Naive B cell (primary cell): ENCODE results near the gene MEI4. TPM values are rescaled to one million over a fixed set of nuclear protein-coding genes. Genes with fewer than 3 reads are reported as not detected.

Source experiments
- ATAC-seq, 2 donors: fragments of 150-1000 bp; cut with Tn5 transposase; 2 replicates each; pipeline ENCODE4 v1.10.0; 2021; ENCODE audit warnings: low read depth in 2 of 2, mild to moderate bottlenecking in 2 of 2, moderate library complexity in 2 of 2
- DNase-seq: peaks from one replicate; pipeline ENCODE4 v3.0.0; 2022
- H3K27ac Mint-ChIP-seq, 6 donors: one replicate each; pipeline ENCODE4 v1.8.0; 2020 to 2022; ENCODE audit warnings: mild to moderate bottlenecking in 6 of 6, mixed read lengths in 6 of 6, moderate library complexity in 5 of 6, inconsistent platforms in 2 of 6
- H3K27me3 Mint-ChIP-seq, 3 donors: one replicate each; pipeline ENCODE4 v1.8.0; 2021 to 2022; ENCODE audit warnings: mixed read lengths in 3 of 3, mild to moderate bottlenecking in 1 of 3
- H3K36me3 Mint-ChIP-seq, 2 donors: one replicate each; pipeline ENCODE4 v1.8.0; 2020 to 2022; ENCODE audit warnings: mixed read lengths in 2 of 2, inconsistent platforms in 1 of 2, mild to moderate bottlenecking in 1 of 2
- H3K4me1 Mint-ChIP-seq, 3 donors: one replicate each; pipeline ENCODE4 v1.8.0; 2020 to 2022; ENCODE audit warnings: mixed read lengths in 3 of 3, inconsistent platforms in 1 of 3, mild to moderate bottlenecking in 1 of 3, moderate library complexity in 1 of 3
- H3K4me3 Mint-ChIP-seq, 8 donors: one replicate each; pipeline ENCODE4 v1.8.0; 2020 to 2022; ENCODE audit warnings: mild to moderate bottlenecking in 8 of 8, mixed read lengths in 8 of 8, moderate library complexity in 8 of 8, inconsistent platforms in 2 of 8
- H3K9me3 Mint-ChIP-seq, 7 donors: one replicate each; pipeline ENCODE4 v1.8.0; 2020 to 2022; ENCODE audit warnings: mixed read lengths in 7 of 7, mild to moderate bottlenecking in 5 of 7, inconsistent platforms in 2 of 7, moderate library complexity in 1 of 7
- polyA plus RNA-seq, 6 donors: library from polyadenylated mRNA; unstranded; fragments of 300-500 nt; fragmentation: Illumina TruSeq; gene quantifications; one replicate each; pipeline ENCODE4 v1.2.3, GENCODE V29; 2021; ENCODE audit warnings: low read depth in 6 of 6

MEI4 gene
- polyA plus RNA-seq, 6 donors from 2014 or later: 0.14 TPM; not detected in 5

- no peak overlapping the region for H3K4me3 Mint-ChIP-seq
- DNase-seq (no peak), ATAC-seq (no peak)
- H3K9me3 Mint-ChIP-seq: peaks cover 0 to 2% (median 0%) of the 10 kb centered on the region in 7 donors
- H3K4me1 Mint-ChIP-seq: no peaks in the 10 kb centered on the region
- H3K36me3 Mint-ChIP-seq: no peaks in the 10 kb centered on the region
- H3K27me3 Mint-ChIP-seq: no peaks in the 10 kb centered on the region
- no peak overlapping the region for H3K27ac Mint-ChIP-seq
Measured at GRCh38 chr6:77844822-77845221, 192.0 kb downstream of the MEI4 start.

- Mint-ChIP-seq H3K27ac (no peak overlapping the region), H3K4me1 (no peaks in the 10 kb centered on the region), H3K9me3 (peaks cover 0 to 4% (median 0%) of the 10 kb centered on the region in 7 donors), H3K4me3 (no peak overlapping the region), H3K27me3 (no peaks in the 10 kb centered on the region), H3K36me3 (no peaks in the 10 kb centered on the region)
- DNase-seq (no peak), ATAC-seq (no peak)
Measured at GRCh38 chr6:77853401-77853800, 200.6 kb downstream of the MEI4 start.

GRCh38 chr6:77856391-77856790 is 203.6 kb downstream of the MEI4 start:
- Mint-ChIP-seq H3K27ac (no peak overlapping the region), H3K27me3 (no peaks in the 10 kb centered on the region), H3K9me3 (peaks cover 0 to 5% (median 2%) of the 10 kb centered on the region in 7 donors), H3K36me3 (no peaks in the 10 kb centered on the region), H3K4me3 (no peak overlapping the region), H3K4me1 (no peaks in the 10 kb centered on the region)
- ATAC-seq: no peak
- no peak for DNase-seq

GRCh38 chr6:77857421-77857820 is 204.6 kb downstream of the MEI4 start:
- ATAC-seq (no peak), DNase-seq (no peak)
- Mint-ChIP-seq H3K9me3 (peaks cover 0 to 8% (median 5%) of the 10 kb centered on the region in 7 donors), H3K4me3 (no peak overlapping the region), H3K27me3 (no peaks in the 10 kb centered on the region), H3K27ac (no peak overlapping the region), H3K36me3 (no peaks in the 10 kb centered on the region), H3K4me1 (no peaks in the 10 kb centered on the region)

GRCh38 chr6:77876300-77876699 is 223.5 kb downstream of the MEI4 start:
- Mint-ChIP-seq H3K9me3 (peaks cover 0 to 8% (median 4%) of the 10 kb centered on the region in 7 donors), H3K36me3 (no peaks in the 10 kb centered on the region), H3K27ac (no peak overlapping the region), H3K4me1 (no peaks in the 10 kb centered on the region), H3K4me3 (no peak overlapping the region), H3K27me3 (no peaks in the 10 kb centered on the region)
- ATAC-seq (no peak), DNase-seq (no peak)

GRCh38 chr6:77879527-77879926 is 226.7 kb downstream of the MEI4 start:
- Mint-ChIP-seq H3K27me3 (no peaks in the 10 kb centered on the region), H3K9me3 (peaks cover 0 to 9% (median 4%) of the 10 kb centered on the region in 7 donors)
- no peak for DNase-seq

GRCh38 chr6:77880501-77880900 is 227.7 kb downstream of the MEI4 start:
- peaks cover 0 to 8% (median 3%) of the 10 kb centered on the region in 7 donors for H3K9me3 Mint-ChIP-seq
- no peaks in the 10 kb centered on the region for H3K4me1 Mint-ChIP-seq
- DNase-seq (no peak), ATAC-seq (no peak)
- no peaks in the 10 kb centered on the region for H3K36me3 Mint-ChIP-seq
- no peaks in the 10 kb centered on the region for H3K27me3 Mint-ChIP-seq
- H3K4me3 Mint-ChIP-seq: no peak overlapping the region
- H3K27ac Mint-ChIP-seq: no peak overlapping the region

More at GRCh38 chr6:77879527-77879926, 226.7 kb downstream of the MEI4 start:
- no peak overlapping the region for H3K4me3 Mint-ChIP-seq
- H3K27ac Mint-ChIP-seq: no peak overlapping the region
- no peak for ATAC-seq
- H3K4me1 Mint-ChIP-seq: no peaks in the 10 kb centered on the region
- H3K36me3 Mint-ChIP-seq: no peaks in the 10 kb centered on the region

- Mint-ChIP-seq H3K36me3 (peaks cover 0 to 5% of the 10 kb centered on the region in 2 donors), H3K27ac (no peak overlapping the region), H3K27me3 (no peaks in the 10 kb centered on the region), H3K4me1 (no peaks in the 10 kb centered on the region), H3K9me3 (peaks cover 2 to 10% (median 6%) of the 10 kb centered on the region in 7 donors), H3K4me3 (no peak overlapping the region)
- DNase-seq (no peak), ATAC-seq (no peak)
Measured at GRCh38 chr6:77883851-77884250, 231.0 kb downstream of the MEI4 start.

- ATAC-seq (no peak), DNase-seq (no peak)
- H3K4me3 Mint-ChIP-seq: no peak overlapping the region
- no peak overlapping the region for H3K27ac Mint-ChIP-seq
- H3K27me3 Mint-ChIP-seq: no peaks in the 10 kb centered on the region
- H3K4me1 Mint-ChIP-seq: no peaks in the 10 kb centered on the region
- peaks cover 0 to 12% of the 10 kb centered on the region in 2 donors for H3K36me3 Mint-ChIP-seq
- H3K9me3 Mint-ChIP-seq: peaks cover 5 to 28% (median 20%) of the 10 kb centered on the region in 7 donors
Measured at GRCh38 chr6:77893391-77893790, 240.6 kb downstream of the MEI4 start.

GRCh38 chr6:77906070-77906469 is 253.2 kb downstream of the MEI4 start:
- no peak for DNase-seq
- H3K4me3 Mint-ChIP-seq: no peak overlapping the region
- ATAC-seq: no peak
- no peaks in the 10 kb centered on the region for H3K36me3 Mint-ChIP-seq
- H3K27ac Mint-ChIP-seq: no peak overlapping the region
- peaks cover 0 to 31% (median 13%) of the 10 kb centered on the region in 7 donors for H3K9me3 Mint-ChIP-seq
- H3K4me1 Mint-ChIP-seq: no peaks in the 10 kb centered on the region
- no peaks in the 10 kb centered on the region for H3K27me3 Mint-ChIP-seq

- Mint-ChIP-seq H3K27me3 (no peaks in the 10 kb centered on the region), H3K4me1 (no peaks in the 10 kb centered on the region), H3K36me3 (no peaks in the 10 kb centered on the region), H3K9me3 (peaks cover 13 to 28% (median 23%) of the 10 kb centered on the region in 7 donors), H3K27ac (no peak overlapping the region), H3K4me3 (no peak overlapping the region)
- DNase-seq: no peak
- ATAC-seq: no peak
Measured at GRCh38 chr6:77910826-77911225, 258.0 kb downstream of the MEI4 start.

GRCh38 chr6:77926198-77926751 is 273.4 kb downstream of the MEI4 start:
- H3K4me1 Mint-ChIP-seq: no peaks in the 10 kb centered on the region
- H3K36me3 Mint-ChIP-seq: no peaks in the 10 kb centered on the region
- H3K27ac Mint-ChIP-seq: no peak overlapping the region
- H3K27me3 Mint-ChIP-seq: no peaks in the 10 kb centered on the region
- ATAC-seq (no peak), DNase-seq (no peak)
- H3K9me3 Mint-ChIP-seq: peaks cover 0 to 5% (median 0%) of the 10 kb centered on the region in 7 donors
- no peak overlapping the region for H3K4me3 Mint-ChIP-seq

GRCh38 chr6:77930382-77930781 is 277.5 kb downstream of the MEI4 start:
- Mint-ChIP-seq H3K9me3 (peaks cover 0 to 11% (median 0%) of the 10 kb centered on the region in 7 donors), H3K4me1 (no peaks in the 10 kb centered on the region), H3K27me3 (no peaks in the 10 kb centered on the region), H3K4me3 (no peak overlapping the region), H3K27ac (no peak overlapping the region), H3K36me3 (no peaks in the 10 kb centered on the region)
- ATAC-seq: no peak
- no peak for DNase-seq

GRCh38 chr6:77930952-77931351 is 278.1 kb downstream of the MEI4 start:
- Mint-ChIP-seq H3K27ac (no peak overlapping the region), H3K4me3 (no peak overlapping the region), H3K27me3 (no peaks in the 10 kb centered on the region), H3K4me1 (no peaks in the 10 kb centered on the region), H3K9me3 (peaks cover 0 to 11% (median 0%) of the 10 kb centered on the region in 7 donors), H3K36me3 (no peaks in the 10 kb centered on the region)
- ATAC-seq (no peak), DNase-seq (no peak)

GRCh38 chr6:77962070-77962469 is 309.2 kb downstream of the MEI4 start:
- DNase-seq (no peak), ATAC-seq (no peak)
- Mint-ChIP-seq H3K27me3 (no peaks in the 10 kb centered on the region), H3K4me1 (no peaks in the 10 kb centered on the region), H3K27ac (no peak overlapping the region), H3K9me3 (peaks cover 13 to 27% (median 17%) of the 10 kb centered on the region in 7 donors), H3K4me3 (no peak overlapping the region), H3K36me3 (no peaks in the 10 kb centered on the region)
